ENCODE measurements around the gene XCR1. TPM values are rescaled to one million over a fixed set of nuclear protein-coding genes. Genes with fewer than 3 reads are reported as not detected.

Gene XCR1
- total RNA-seq, 2 experiments from 2014 or later: not detected

DNA sequence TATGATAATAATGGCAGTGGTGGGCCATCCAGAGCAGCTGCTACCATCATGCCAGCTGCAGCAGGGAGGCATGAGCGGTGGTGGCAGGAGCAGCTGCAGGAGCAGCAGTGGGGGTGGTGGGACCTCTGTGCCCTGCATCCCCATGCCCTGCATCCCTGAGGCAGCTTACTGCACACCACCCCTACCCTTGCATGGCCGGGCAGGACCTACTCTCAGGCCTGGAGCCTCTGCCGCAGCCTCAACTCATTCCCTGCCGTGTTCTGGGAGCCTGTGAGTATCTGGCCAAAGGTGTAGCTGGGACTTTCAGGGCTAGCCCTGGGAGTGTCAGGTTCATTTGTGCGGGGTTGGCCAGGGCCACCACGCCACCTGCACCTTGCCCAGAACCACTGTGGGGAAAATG, 3.3 kb upstream of the XCR1 start:
- Mint-ChIP-seq H3K27ac (no peak overlapping the region), H3K36me3 (peaks cover 20% of the 10 kb centered on the region), H3K4me3 (no peak overlapping the region), H3K9me3 (ENCODE audit: low read depth) (peaks cover 13% of the 10 kb centered on the region), H3K27me3 (no peaks in the 10 kb centered on the region), H3K4me1 (no peaks in the 10 kb centered on the region)
- ATAC-seq (no peak), DNase-seq (no peak)
- CTCF ChIA-PET: no interaction called here

DNA sequence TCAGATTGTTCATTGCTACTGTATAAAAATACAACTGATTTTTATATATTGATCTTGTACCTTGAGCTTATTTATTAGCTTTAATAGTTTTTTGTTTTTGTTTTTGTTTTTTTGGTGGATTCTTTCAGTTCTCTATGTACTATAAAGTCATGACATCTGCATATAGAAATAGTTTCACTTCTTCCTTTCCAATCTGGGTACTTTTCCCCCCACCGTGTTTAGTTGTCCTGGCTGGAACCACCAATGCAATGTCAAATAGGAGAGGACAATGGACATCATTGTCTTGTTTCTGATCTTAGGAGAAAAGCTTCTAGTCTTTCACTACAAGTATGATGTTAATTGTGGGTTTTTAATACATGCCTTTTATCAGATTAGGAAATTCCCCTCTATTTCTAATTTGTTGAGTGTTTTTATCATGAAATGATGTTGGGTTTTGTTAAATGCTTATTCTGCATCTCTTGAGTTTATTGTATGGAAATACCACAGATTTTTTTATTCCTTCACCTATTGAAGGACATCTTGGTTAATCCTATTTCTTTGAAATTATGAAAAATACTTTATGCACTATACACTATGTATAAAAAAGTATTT, 2.8 kb upstream of the XCR1 start:
- peaks cover 20% of the 10 kb centered on the region for H3K36me3 Mint-ChIP-seq
- H3K9me3 Mint-ChIP-seq (ENCODE audit: low read depth): peaks cover 13% of the 10 kb centered on the region
- H3K4me3 Mint-ChIP-seq: no peak overlapping the region
- no peaks in the 10 kb centered on the region for H3K4me1 Mint-ChIP-seq
- CTCF ChIA-PET: no interaction called here
- no peak for DNase-seq
- H3K27ac Mint-ChIP-seq: no peak overlapping the region
- H3K27me3 Mint-ChIP-seq: no peaks in the 10 kb centered on the region
- ATAC-seq: no peak

DNA sequence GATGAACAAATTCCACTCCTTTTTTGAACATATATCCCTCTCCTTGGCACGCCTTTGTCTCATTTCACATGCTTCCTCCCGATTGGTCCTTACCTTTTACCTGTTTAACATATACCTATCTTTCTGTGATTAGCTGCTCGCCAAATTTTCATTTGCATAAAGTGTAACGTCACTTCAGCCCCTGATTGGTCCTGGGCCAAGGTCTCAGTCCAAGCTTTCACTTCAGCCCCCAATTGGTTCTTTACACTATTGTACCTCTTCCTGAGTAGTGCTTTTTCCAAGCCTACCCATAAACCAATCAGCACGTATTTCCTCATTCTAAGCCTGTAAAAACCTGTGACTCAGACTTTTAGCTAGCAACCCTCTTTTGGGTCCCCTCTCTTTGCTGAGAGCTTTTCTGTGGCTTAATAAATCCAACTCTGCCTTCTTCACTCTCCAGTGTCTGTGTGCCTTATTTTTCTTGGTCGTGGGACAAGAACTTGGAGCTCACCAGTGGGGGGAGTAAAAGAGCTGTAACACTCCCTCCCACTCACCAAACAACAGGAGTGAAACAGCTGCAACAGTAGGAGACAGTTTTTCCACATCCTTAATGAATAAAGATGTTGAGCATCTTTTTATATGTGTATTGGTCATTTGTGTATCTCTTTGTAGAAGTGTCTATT, 584 bp upstream of the XCR1 start:
- CTCF ChIA-PET: interaction anchor here (1.3 kb wide), 1 partner anchor 48 kb away, joined by 3 read pairs; no protein-coding TSS in a partner anchor
- peaks cover 13% of the 10 kb centered on the region for H3K9me3 Mint-ChIP-seq (ENCODE audit: low read depth)
- no peak for ATAC-seq
- no peaks in the 10 kb centered on the region for H3K27me3 Mint-ChIP-seq
- H3K4me1 Mint-ChIP-seq: no peaks in the 10 kb centered on the region
- no peak overlapping the region for H3K4me3 Mint-ChIP-seq
- peaks cover 16% of the 10 kb centered on the region for H3K36me3 Mint-ChIP-seq
- H3K27ac Mint-ChIP-seq: no peak overlapping the region
- no peak for DNase-seq

DNA sequence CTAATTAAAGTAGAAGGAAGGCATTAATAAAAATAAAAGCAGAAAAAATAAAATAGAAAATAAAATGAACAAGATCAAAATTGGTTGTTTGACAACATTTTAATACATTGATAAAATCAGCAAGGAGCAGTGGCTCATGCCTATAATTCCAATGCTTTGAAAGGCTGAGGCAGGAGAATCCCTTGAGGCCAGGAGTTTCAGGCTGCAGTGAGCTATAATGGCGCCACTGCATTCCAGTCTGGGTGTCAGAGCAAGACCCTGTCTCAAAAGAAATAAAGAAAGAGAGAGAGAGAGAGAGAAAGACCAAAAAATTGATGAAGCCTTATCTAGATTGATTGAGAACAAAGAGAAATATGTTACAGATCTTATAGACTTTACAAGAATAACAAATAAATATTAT, 2.1 kb downstream of the XCR1 start:
- CTCF ChIA-PET: interaction anchor here (0.9 kb wide), 1 partner anchor 14 kb away, joined by 3 read pairs; no protein-coding TSS in a partner anchor
- ATAC-seq: no peak
- peaks cover 2% of the 10 kb centered on the region for H3K4me1 Mint-ChIP-seq
- H3K27me3 Mint-ChIP-seq: no peaks in the 10 kb centered on the region
- H3K27ac Mint-ChIP-seq: no peak overlapping the region
- peaks cover 11% of the 10 kb centered on the region for H3K9me3 Mint-ChIP-seq (ENCODE audit: low read depth)
- peaks cover 16% of the 10 kb centered on the region for H3K36me3 Mint-ChIP-seq
- DNase-seq: no peak
- H3K4me3 Mint-ChIP-seq: no peak overlapping the region

DNA sequence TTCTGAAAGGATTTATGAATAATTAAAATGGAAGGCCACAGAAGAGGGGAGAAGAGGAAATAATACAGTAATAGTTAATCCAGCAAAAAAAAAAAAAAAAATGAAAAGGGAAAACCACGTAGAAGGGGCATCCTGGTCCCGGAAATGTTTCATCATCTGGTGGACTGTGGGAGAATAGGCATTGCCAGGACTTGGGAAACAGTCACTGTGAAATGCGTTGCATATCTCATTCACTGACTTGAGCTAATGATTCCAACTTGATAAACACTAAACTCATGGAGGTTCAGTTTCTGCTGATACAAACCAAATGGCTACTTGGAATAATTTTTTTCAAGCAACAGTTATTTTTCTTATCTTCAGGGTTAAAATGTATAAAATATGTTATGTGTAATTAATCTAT, 3.2 kb downstream of the XCR1 start:
- Mint-ChIP-seq H3K9me3 (ENCODE audit: low read depth) (peaks cover 8% of the 10 kb centered on the region), H3K4me3 (no peak overlapping the region), H3K4me1 (peaks cover 9% of the 10 kb centered on the region), H3K36me3 (peaks cover 9% of the 10 kb centered on the region), H3K27me3 (no peaks in the 10 kb centered on the region), H3K27ac (no peak overlapping the region)
- ATAC-seq (no peak), DNase-seq (no peak)
- CTCF ChIA-PET: interaction anchor here (1.0 kb wide), 1 partner anchor 90 kb away, joined by 3 read pairs; no protein-coding TSS in a partner anchor

DNA sequence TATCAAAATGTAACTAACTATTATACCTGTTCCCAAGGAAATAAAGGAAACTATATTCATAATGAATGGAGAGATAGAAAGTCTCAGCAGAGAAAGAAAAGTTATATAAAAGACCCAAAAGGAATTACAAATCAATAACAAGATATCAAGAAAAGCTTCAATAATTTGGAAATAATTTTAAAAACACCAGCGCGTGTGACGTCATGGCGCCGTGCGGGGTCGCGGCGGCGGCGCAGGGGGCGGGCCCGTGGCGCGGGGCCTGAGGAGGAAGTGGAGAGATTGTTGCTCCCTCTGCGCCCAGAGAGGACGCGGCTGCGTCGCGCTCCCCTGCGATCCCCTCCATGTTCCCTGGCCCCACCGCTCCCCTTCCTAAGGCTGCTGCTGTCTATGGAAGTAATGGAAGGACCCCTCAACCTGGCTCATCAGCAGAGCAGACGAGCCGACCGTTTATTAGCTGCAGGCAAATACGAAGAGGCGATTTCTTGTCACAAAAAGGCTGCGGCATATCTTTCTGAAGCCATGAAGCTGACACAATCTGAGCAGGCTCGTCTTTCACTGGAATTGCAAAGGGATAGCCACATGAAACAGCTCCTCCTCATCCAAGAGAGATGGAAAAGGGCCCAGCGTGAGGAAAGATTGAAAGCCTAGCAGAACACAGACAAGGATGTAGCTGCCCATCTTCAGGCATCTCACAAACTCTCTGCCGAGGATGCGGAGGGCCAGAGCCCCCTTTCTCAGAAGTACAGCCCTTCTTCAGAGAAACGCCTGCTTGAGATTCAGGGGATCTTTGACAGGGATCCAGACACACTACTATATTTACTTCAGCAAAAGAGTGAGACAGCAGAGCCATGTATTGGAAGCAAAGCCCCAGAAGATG, 4.1 kb downstream of the XCR1 start:
- H3K27ac Mint-ChIP-seq: no peak overlapping the region
- CTCF ChIA-PET: interaction anchor here (1.0 kb wide), 1 partner anchor 89 kb away, joined by 3 read pairs; no protein-coding TSS in a partner anchor

DNA sequence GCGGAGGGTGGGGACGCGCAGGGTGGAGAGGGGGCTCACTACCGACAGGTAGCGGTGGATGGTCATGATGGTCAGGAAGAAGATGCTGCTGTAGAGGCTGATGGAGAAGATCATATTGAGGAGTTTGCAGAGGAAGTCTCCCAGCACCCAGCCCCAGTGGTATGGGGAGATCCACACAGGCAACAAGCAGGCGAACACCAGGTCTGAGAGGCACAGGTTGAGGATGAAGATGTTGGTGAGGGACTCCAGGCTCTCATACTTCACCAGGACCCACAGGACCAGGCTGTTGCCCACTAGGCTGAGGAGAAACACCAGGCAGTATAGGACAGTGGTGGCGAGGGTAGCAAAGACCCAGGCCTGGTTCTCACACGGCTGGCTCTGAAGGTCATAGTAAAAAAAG, 5.8 kb downstream of the XCR1 start:
- ATAC-seq: no peak
- Mint-ChIP-seq H3K4me3 (no peak overlapping the region), H3K4me1 (peaks cover 22% of the 10 kb centered on the region), H3K27ac (no peak overlapping the region), H3K27me3 (no peaks in the 10 kb centered on the region), H3K9me3 (ENCODE audit: low read depth) (no peaks in the 10 kb centered on the region), H3K36me3 (no peaks in the 10 kb centered on the region)
- DNase-seq: no peak
- CTCF ChIA-PET: no interaction called here

More for the DNA sequence above, 4.1 kb downstream of the XCR1 start:
- peaks cover 5% of the 10 kb centered on the region for H3K9me3 Mint-ChIP-seq (ENCODE audit: low read depth)
- DNase-seq (no peak), ATAC-seq (no peak)
- peaks cover 12% of the 10 kb centered on the region for H3K4me1 Mint-ChIP-seq
- H3K4me3 Mint-ChIP-seq: no peak overlapping the region
- peaks cover 6% of the 10 kb centered on the region for H3K36me3 Mint-ChIP-seq
- H3K27me3 Mint-ChIP-seq: no peaks in the 10 kb centered on the region

DNA sequence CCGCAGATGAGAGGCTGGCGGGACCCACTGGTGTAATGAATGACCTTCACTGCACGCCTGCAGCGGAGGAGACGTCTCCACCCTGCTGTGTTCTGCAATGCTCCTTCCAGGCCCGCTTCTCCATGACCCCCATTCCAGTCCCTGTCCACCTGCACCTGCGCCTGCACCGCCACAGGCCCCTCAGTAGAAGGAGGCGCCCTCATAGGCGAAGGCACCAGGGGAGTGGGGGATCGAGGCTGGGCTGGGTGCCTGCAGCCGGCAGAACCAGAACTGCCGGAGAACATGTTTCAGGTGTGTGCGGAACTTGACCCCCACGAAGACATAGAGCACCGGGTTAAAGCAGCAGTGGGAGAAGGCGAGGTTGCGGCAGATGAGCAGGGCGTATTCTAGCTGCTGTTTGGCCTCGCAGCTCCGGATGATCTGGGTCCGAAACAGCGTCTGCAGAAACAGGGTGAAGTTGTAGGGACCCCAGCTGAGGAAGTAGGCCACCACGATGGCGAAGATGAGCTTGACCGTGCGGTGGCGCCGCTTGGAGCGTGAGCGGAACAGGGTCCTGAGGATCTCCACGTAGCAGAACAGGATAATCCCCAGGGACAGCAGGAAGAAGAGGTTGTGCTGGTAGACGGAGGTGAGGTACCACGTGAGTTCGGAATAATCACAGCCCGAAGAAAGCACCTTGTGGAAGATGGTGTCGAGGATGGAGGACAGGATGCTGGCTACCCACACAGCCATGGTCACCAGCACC, 6.3 kb downstream of the XCR1 start:
- Mint-ChIP-seq H3K4me1 (peaks cover 22% of the 10 kb centered on the region), H3K36me3 (no peaks in the 10 kb centered on the region), H3K27ac (no peak overlapping the region), H3K4me3 (no peak overlapping the region), H3K9me3 (ENCODE audit: low read depth) (no peaks in the 10 kb centered on the region), H3K27me3 (no peaks in the 10 kb centered on the region)
- no peak for ATAC-seq
- CTCF ChIA-PET: no interaction called here
- no peak for DNase-seq

DNA sequence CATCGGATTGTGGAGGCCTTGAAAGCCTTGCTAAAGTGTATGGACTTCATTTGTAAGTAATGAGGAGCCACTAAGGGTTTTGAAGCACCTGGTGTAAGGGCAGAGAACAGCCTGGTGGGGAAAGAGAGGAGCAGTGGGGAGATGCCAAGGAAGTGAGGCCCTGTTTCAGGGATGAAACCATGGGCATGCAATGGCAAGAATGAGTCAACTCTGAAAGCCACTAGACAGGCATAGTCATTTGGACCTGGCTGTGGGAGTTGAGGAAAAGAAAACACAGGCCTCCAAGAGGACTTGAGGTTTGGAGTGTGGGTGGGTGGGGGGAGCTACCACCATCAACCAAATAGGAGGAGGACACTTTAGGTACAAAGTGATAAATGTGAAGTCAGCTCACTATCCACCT, 7.6 kb downstream of the XCR1 start:
- ATAC-seq (no peak), DNase-seq (no peak)
- Mint-ChIP-seq H3K27ac (no peak overlapping the region), H3K4me3 (no peak overlapping the region), H3K9me3 (ENCODE audit: low read depth) (no peaks in the 10 kb centered on the region), H3K36me3 (no peaks in the 10 kb centered on the region), H3K27me3 (peaks cover under 1% of the 10 kb centered on the region), H3K4me1 (peaks cover 22% of the 10 kb centered on the region)
- CTCF ChIA-PET: no interaction called here

DNA sequence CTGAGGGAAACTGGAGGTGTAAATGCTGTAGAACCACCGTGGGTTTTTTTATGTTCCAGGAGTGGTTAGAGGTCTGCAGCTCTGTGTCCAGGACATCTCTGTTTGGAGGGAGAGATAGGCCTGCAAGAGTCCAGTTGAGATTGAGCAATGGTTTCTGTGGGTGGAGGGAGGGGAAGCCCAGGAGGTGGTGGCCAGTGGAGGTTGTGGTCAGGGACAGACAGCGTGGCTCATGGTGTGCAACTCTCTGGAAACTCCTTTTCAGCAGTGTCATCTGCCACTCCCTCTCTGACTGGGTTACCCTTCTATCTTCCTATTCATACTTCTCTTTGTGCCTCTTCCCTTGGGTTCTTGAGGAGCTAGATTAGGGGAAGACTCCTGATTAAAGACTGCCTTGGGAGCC, 9.6 kb downstream of the XCR1 start:
- CTCF ChIA-PET: no interaction called here
- Mint-ChIP-seq H3K36me3 (peaks cover 1% of the 10 kb centered on the region), H3K9me3 (ENCODE audit: low read depth) (peaks cover 2% of the 10 kb centered on the region), H3K27me3 (peaks cover 2% of the 10 kb centered on the region), H3K27ac (no peak overlapping the region), H3K4me3 (no peak overlapping the region), H3K4me1 (peaks cover 33% of the 10 kb centered on the region)
- ATAC-seq (no peak), DNase-seq (no peak)

DNA sequence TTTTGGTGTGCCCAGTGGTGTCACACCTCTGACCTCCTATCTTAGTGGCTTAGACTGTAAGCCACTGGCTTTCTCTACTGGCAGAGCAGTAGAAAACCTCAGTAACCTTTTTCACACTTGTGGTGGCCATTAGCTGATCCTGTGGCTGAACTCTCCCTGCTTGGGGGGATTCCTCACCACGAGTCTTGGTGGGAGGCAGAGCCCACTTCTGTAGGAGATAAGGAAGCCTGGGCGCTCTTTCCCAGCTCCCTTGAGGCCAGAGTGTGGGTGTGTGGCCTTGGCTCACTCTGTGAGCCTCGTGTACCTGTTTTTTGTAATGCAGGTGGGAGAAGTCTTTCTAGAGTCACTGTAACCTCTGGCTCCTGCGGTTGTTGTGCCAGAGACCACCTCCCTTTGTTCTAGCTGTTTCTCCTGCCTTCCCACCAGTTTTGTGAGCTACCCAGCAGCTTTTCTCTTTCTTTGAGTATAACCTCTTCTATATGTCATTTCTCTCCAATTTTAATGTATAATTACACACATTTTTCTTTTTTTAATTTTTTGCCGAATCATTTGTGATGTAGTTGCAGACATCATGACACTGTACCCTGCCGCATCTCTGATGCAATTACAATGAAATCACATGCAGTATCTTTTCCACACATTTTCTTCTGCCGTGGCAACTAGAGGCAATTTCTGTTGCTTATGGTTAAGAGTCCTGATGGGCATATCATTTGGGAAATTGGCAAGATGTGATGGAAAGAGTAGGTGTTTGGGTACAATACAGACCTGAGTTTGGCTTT, 13.8 kb downstream of the XCR1 start:
- Mint-ChIP-seq H3K27ac (no peak overlapping the region), H3K36me3 (peaks cover 1% of the 10 kb centered on the region), H3K4me3 (no peak overlapping the region), H3K27me3 (peaks cover 2% of the 10 kb centered on the region), H3K4me1 (peaks cover 39% of the 10 kb centered on the region), H3K9me3 (ENCODE audit: low read depth) (peaks cover 2% of the 10 kb centered on the region)
- CTCF ChIA-PET: no interaction called here
- DNase-seq (no peak), ATAC-seq (no peak)

DNA sequence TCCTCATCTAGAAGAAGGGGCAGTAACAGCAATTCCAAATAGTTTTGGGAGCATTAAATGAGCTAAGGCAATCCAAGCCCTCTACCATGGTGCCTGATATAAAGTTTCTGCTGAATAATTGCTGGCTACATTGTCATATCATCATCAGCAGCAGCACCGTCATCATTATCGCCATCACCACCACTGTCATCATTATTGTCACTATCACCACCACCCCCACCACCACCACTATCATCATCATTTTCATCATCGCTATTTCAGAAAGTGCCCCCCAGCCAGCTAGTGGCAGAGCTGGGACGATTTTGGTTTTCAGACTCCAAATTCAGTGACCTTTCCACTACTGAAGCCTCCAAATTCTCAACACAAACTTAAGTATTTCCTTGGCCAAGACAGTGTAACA, 15.0 kb downstream of the XCR1 start:
- H3K9me3 Mint-ChIP-seq (ENCODE audit: low read depth): peaks cover 2% of the 10 kb centered on the region
- no peak overlapping the region for H3K4me3 Mint-ChIP-seq
- peaks cover 28% of the 10 kb centered on the region for H3K4me1 Mint-ChIP-seq
- CTCF ChIA-PET: interaction anchor here (1.8 kb wide), 1 partner anchor 65 kb away, joined by 6 read pairs; no protein-coding TSS in a partner anchor
- ATAC-seq (no peak), DNase-seq (no peak)
- H3K27ac Mint-ChIP-seq: no peak overlapping the region
- peaks cover 1% of the 10 kb centered on the region for H3K36me3 Mint-ChIP-seq
- H3K27me3 Mint-ChIP-seq: peaks cover 2% of the 10 kb centered on the region

Data from activated CD8-positive, alpha-beta memory T cell treated with anti-CD3 and anti-CD28 coated beads, Interleukin-2, amount 10 ng/mL, durations not matched to agents 7 days and 5 days (primary cell).